Prostate gland (tissue), 2 donors: ENCODE measurements around the gene DAPL1.

Source experiments
- POLR2A ChIP-seq: fragments of 450-650 bp; IDR thresholded peaks from one replicate; pipeline ENCODE4 v1.6.1; 2016; ENCODE audit warnings: antibody characterized with exemption, mild to moderate bottlenecking
- TF ChIP-seq, protein P1 (sequence below), 4 experiments: fragments of 200-600 bp in 2 of 4; fragments of 450-650 bp in 2 of 4; sonication (generic) in 2 of 4; IDR thresholded peaks; 1 replicate in 3 of 4; 2 replicates in 1 of 4; pipeline ENCODE4 v1.5.1; 2016 to 2019; ENCODE audit warnings: antibody characterized with exemption in 4 of 4, mild to moderate bottlenecking in 2 of 4, moderate library complexity in 2 of 4

DNA sequence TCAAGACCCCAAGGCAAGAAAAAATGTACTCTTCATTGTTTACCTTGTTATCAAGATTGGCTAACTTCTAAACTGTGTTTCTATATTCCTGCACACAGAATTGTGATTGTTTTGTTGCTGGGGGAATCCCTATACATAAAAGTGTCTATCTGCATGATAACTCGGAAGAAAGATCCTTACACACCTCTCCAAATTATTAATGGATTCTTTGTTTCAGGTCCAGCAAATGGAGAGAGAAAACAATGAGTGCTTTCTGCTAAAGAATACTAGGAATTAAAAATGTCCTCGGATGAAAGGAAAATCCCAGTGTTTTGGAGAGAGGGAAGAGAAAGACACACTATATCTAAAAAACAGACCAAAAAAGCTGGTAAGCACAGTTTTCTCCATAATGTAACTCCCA, 6.2 kb upstream of the DAPL1 start:
- TF ChIP-seq, protein P1, sequence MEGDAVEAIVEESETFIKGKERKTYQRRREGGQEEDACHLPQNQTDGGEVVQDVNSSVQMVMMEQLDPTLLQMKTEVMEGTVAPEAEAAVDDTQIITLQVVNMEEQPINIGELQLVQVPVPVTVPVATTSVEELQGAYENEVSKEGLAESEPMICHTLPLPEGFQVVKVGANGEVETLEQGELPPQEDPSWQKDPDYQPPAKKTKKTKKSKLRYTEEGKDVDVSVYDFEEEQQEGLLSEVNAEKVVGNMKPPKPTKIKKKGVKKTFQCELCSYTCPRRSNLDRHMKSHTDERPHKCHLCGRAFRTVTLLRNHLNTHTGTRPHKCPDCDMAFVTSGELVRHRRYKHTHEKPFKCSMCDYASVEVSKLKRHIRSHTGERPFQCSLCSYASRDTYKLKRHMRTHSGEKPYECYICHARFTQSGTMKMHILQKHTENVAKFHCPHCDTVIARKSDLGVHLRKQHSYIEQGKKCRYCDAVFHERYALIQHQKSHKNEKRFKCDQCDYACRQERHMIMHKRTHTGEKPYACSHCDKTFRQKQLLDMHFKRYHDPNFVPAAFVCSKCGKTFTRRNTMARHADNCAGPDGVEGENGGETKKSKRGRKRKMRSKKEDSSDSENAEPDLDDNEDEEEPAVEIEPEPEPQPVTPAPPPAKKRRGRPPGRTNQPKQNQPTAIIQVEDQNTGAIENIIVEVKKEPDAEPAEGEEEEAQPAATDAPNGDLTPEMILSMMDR (IDR thresholded peaks at IDR 0.05) = no peak
- no peak for TF ChIP-seq POLR2A
